GM23338 (cell line): Measurements from ENCODE around the gene IGSF6. TPM values are rescaled to one million over a fixed set of nuclear protein-coding genes. Genes with fewer than 3 reads are reported as not detected.

Experiments
- ATAC-seq: fragments of 200-7000 bp; cut with Tn5 transposase; 3 replicates; pipeline ENCODE4 v1.9.1; 2020
- DNase-seq: peaks from one replicate; pipeline ENCODE4 v3.0.0-alpha.2; 2015; ENCODE audit warnings: low spot score
- H2AFZ ChIP-seq: fragments of 200-600 bp; sonication (generic); 2 replicates; pipeline ENCODE4 v1.8.0; 2016; ENCODE audit warnings: antibody characterized with exemption, mild to moderate bottlenecking, moderate library complexity
- H3F3A ChIP-seq: fragments of 200-600 bp; sonication (generic); replicated peaks from 2 replicates; pipeline ENCODE4 v1.8.0; 2017; ENCODE audit warnings: antibody characterized with exemption, mixed run types, low read depth
- H3K27ac ChIP-seq: fragments of 200-600 bp; sonication (generic); 2 replicates; pipeline ENCODE4 v1.6.1; 2016; ENCODE audit warnings: low read depth
- H3K27me3 ChIP-seq: fragments of 200-600 bp; sonication (generic); 2 replicates; pipeline ENCODE4 v1.8.0; 2016; ENCODE audit warnings: mild to moderate bottlenecking, mixed run types, moderate library complexity; ENCODE audit not compliant: insufficient read depth
- H3K36me3 ChIP-seq: fragments of 200-600 bp; sonication (generic); 2 replicates; pipeline ENCODE4 v1.8.0; 2016; ENCODE audit warnings: mild to moderate bottlenecking; ENCODE audit not compliant: insufficient read depth
- H3K4me1 ChIP-seq: fragments of 200-600 bp; sonication (generic); 2 replicates; pipeline ENCODE4 v1.8.0; 2016; ENCODE audit warnings: mild to moderate bottlenecking, moderate library complexity; ENCODE audit not compliant: insufficient read depth
- H3K4me2 ChIP-seq: fragments of 200-600 bp; sonication (generic); 2 replicates; pipeline ENCODE4 v1.7.1; 2017; ENCODE audit warnings: mixed run types
- H3K4me3 ChIP-seq: fragments of 200-600 bp; sonication (generic); 2 replicates; pipeline ENCODE4 v1.6.1; 2016; ENCODE audit warnings: mixed run types
- H3K79me2 ChIP-seq: fragments of 200-600 bp; sonication (generic); replicated peaks from 2 replicates; pipeline ENCODE4 v1.8.0; 2017; ENCODE audit warnings: mild to moderate bottlenecking; ENCODE audit not compliant: insufficient read depth
- H3K9me2 ChIP-seq: fragments of 200-600 bp; sonication (generic); 2 replicates; pipeline ENCODE4 v1.8.0; 2017; ENCODE audit not compliant: insufficient read depth
- H4K20me1 ChIP-seq: fragments of 200-600 bp; sonication (generic); replicated peaks from 2 replicates; pipeline ENCODE4 v1.8.0; 2017; ENCODE audit warnings: mild to moderate bottlenecking; ENCODE audit not compliant: insufficient read depth
- H3K27ac Mint-ChIP-seq: 2 replicates; pipeline ENCODE4 v1.8.0; 2020; ENCODE audit warnings: inconsistent platforms, mild to moderate bottlenecking, moderate library complexity, mixed read lengths
- H3K27me3 Mint-ChIP-seq: 3 replicates; pipeline ENCODE4 v1.8.0; 2022; ENCODE audit warnings: low read depth, mild to moderate bottlenecking, moderate library complexity, mixed read lengths, inconsistent platforms; ENCODE audit not compliant: insufficient read depth, poor library complexity
- H3K36me3 Mint-ChIP-seq: 3 replicates; pipeline ENCODE4 v1.8.0; 2021; ENCODE audit warnings: low read depth, mild to moderate bottlenecking, inconsistent platforms, moderate library complexity, mixed read lengths
- H3K4me1 Mint-ChIP-seq: 3 replicates; pipeline ENCODE4 v1.8.0; 2020; ENCODE audit warnings: mild to moderate bottlenecking, inconsistent platforms, mixed read lengths
- H3K4me3 Mint-ChIP-seq: 3 replicates; pipeline ENCODE4 v1.8.0; 2021; ENCODE audit warnings: moderate library complexity, mild to moderate bottlenecking, inconsistent platforms, mixed read lengths
- H3K9me3 Mint-ChIP-seq: 3 replicates; pipeline ENCODE4 v1.8.0; 2020; ENCODE audit warnings: moderate library complexity, mild to moderate bottlenecking, inconsistent platforms, mixed read lengths
- ETS1 ChIP-seq: IDR thresholded peaks from 2 replicates; pipeline ENCODE4 v1.6.1; 2016; ENCODE audit warnings: antibody characterized with exemption
- EZH2phosphoT487 ChIP-seq: fragments of 200-600 bp; sonication (generic); IDR thresholded peaks from one replicate; pipeline ENCODE4 v1.8.1; 2018; ENCODE audit warnings: antibody characterized with exemption; ENCODE audit not compliant: unreplicated experiment
- POLR2AphosphoS5 ChIP-seq: IDR thresholded peaks from 2 replicates; pipeline ENCODE4 v1.6.1; 2016; ENCODE audit warnings: antibody characterized with exemption, low read depth
- STAT1 ChIP-seq: IDR thresholded peaks from one replicate; pipeline ENCODE4 v1.6.1; 2016; ENCODE audit warnings: antibody characterized with exemption; ENCODE audit not compliant: unreplicated experiment
- ZNF331 ChIP-seq: fragments of 250-450 bp; sonication (Bioruptor Pico); IDR thresholded peaks from 2 replicates; pipeline ENCODE4 v1.5.0; 2020; ENCODE audit warnings: low read depth, mild to moderate bottlenecking, moderate library complexity
- ZNF462 ChIP-seq: fragments of 250-450 bp; sonication (Bioruptor Pico); IDR thresholded peaks from 2 replicates; pipeline ENCODE4 v1.5.0; 2020; ENCODE audit warnings: mild to moderate bottlenecking, moderate library complexity
- polyA plus RNA-seq: library from polyadenylated mRNA; unstranded; fragments of >200 nt; fragmentation: Nextera tagmentation; extraction: Ambion mirVana; gene quantifications from 2 replicates; pipeline ENCODE4 v1.2.1, GENCODE V29; 2016
- total RNA-seq: library from RNA; depleted of rRNA; stranded (reverse); fragments of >200 nt; shearing (Covaris generic); gene quantifications from 2 replicates; pipeline ENCODE4 v1.2.3, GENCODE V29; 2014

IGSF6 gene
- total and polyA plus RNA-seq, 2 experiments from 2014 or later, result 0.19 TPM; not detected in 1

GRCh38 chr16:21620592-21620991 is 31.8 kb downstream of the IGSF6 start (continued):
- TF ChIP-seq ZNF462 (CRISPR knock-in tag) (no peak), POLR2AphosphoS5 (no peak), ETS1 (no peak)

DNA sequence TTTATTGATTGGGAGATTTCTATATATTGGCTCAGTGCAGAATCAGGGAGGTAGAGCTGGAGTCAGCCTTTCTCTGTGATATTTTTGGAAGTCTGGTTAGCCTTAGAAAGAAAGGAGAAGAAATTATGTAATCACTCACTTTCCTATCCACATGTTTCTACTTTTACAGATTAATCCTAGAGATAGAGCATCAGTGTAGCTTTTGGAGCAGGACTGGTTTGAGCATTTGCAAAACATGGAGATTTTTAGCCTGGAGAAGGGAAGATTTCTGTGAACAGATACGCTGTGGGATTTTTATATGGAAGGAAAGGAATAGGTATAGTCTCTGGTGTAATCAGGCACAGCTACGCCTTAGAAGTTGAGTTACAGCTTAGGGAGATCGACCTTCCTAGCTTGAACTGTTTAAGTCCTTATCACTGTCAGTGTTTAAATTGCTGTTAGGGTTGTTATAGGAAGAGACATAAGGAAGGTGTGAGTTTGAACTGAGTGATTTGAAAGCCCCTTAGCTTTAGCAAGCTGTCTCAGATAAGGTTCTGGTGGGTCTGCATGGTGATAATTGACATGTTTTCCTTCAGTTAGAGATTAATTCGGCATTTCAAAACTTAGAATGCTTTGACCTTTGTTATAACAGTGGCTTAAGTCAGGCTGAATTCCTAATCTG is 32.5 kb downstream of the IGSF6 start:
- no peak overlapping the region for H3K27ac ChIP-seq
- H3K4me2 ChIP-seq, result no peak overlapping the region
- peaks cover 34% of the 10 kb centered on the region for H3K79me2 ChIP-seq
- Mint-ChIP-seq H3K36me3 (peaks cover 24% of the 10 kb centered on the region), H3K4me3 (no peak overlapping the region), H3K9me3 (no peaks in the 10 kb centered on the region), H3K27me3 (peaks cover 2% of the 10 kb centered on the region), H3K4me1 (no peaks in the 10 kb centered on the region), H3K27ac (no peak overlapping the region)
- H3K36me3 ChIP-seq, result 0 out of 2 replicates have a peak, but pooled peaks cover 5% of the 10 kb centered on the region
- no peaks in the 10 kb centered on the region for H3K27me3 ChIP-seq
- DNase-seq (no peak), ATAC-seq (no peak)
- no peaks in the 10 kb centered on the region for H3K9me2 ChIP-seq
- peaks cover 12% of the 10 kb centered on the region; the same call in 1 of the 2 replicates for H4K20me1 ChIP-seq
- no peak overlapping the region for H2AFZ ChIP-seq
- no peak overlapping the region for H3K4me3 ChIP-seq
- no peaks in the 10 kb centered on the region for H3K4me1 ChIP-seq
- H3F3A ChIP-seq, result no peaks in the 10 kb centered on the region
- TF ChIP-seq ZNF462 (CRISPR knock-in tag) (no peak), ZNF331 (CRISPR knock-in tag) (no peak), EZH2phosphoT487 (no peak), STAT1 (no peak), ETS1 (no peak)
